ENCODE measurements around the gene LCAT.
"Not testable (repeated sequence)": the region's sequence is repeated elsewhere in the genome, so short reads cannot be mapped to it uniquely, and the experiment has no call there.

Gene LCAT

GRCh38 chr16:67942510-67943255 is 1.2 kb downstream of the LCAT start:
- TF ChIP-seq, protein P1, sequence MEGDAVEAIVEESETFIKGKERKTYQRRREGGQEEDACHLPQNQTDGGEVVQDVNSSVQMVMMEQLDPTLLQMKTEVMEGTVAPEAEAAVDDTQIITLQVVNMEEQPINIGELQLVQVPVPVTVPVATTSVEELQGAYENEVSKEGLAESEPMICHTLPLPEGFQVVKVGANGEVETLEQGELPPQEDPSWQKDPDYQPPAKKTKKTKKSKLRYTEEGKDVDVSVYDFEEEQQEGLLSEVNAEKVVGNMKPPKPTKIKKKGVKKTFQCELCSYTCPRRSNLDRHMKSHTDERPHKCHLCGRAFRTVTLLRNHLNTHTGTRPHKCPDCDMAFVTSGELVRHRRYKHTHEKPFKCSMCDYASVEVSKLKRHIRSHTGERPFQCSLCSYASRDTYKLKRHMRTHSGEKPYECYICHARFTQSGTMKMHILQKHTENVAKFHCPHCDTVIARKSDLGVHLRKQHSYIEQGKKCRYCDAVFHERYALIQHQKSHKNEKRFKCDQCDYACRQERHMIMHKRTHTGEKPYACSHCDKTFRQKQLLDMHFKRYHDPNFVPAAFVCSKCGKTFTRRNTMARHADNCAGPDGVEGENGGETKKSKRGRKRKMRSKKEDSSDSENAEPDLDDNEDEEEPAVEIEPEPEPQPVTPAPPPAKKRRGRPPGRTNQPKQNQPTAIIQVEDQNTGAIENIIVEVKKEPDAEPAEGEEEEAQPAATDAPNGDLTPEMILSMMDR (IDR thresholded peaks at IDR 0.05; ENCODE audit: extremely low read depth, insufficient read depth, missing control alignments): no peak
- no peak for DNase-seq (ENCODE audit: low spot score)
- in situ Hi-C loops (cut with MboI; ENCODE audit: low pct_unique_long_range_greater_than_20kb, low sequenced_read_pairs, unreplicated experiment): no loop called here

DNA sequence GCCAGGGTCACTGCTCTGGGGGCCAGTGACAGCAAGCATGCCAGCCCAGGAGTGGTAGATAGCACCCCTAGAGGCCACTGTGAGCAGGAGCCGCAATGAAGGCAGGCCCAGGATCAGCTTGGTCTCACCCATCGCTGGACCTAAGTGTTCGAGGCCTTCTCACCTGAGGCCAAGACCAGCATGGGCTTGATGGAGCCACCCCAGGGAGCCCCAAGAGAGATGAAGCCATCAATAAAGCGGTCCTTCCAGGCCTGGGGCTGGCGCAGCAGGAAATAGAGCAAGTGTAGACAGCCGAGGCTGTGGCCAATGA is 1.8 kb downstream of the LCAT start:
- in situ Hi-C loops (cut with MboI; ENCODE audit: low pct_unique_long_range_greater_than_20kb, low sequenced_read_pairs, unreplicated experiment): no loop called here

GRCh38 chr16:67941469-67942199 is 2.3 kb downstream of the LCAT start:
- no peak for DNase-seq (ENCODE audit: low spot score)
- TF ChIP-seq, protein P1 (IDR thresholded peaks at IDR 0.05; ENCODE audit: extremely low read depth, insufficient read depth, missing control alignments): no peak
- in situ Hi-C loops (cut with MboI; ENCODE audit: low pct_unique_long_range_greater_than_20kb, low sequenced_read_pairs, unreplicated experiment): no loop called here

More for the DNA sequence above, 1.8 kb downstream of the LCAT start:
- DNase-seq (ENCODE audit: low spot score): peak; percentile 77
- TF ChIP-seq, protein P1 (IDR thresholded peaks at IDR 0.05; ENCODE audit: extremely low read depth, insufficient read depth, missing control alignments): peak; percentile 72

- TF ChIP-seq, protein P1 (IDR thresholded peaks at IDR 0.05; ENCODE audit: extremely low read depth, insufficient read depth, missing control alignments): no peak
- in situ Hi-C loops (cut with MboI; ENCODE audit: low pct_unique_long_range_greater_than_20kb, low sequenced_read_pairs, unreplicated experiment): no loop called here
- no peak for DNase-seq (ENCODE audit: low spot score)
Measured at GRCh38 chr16:67940446-67941089, 3.4 kb downstream of the LCAT start.

DNA sequence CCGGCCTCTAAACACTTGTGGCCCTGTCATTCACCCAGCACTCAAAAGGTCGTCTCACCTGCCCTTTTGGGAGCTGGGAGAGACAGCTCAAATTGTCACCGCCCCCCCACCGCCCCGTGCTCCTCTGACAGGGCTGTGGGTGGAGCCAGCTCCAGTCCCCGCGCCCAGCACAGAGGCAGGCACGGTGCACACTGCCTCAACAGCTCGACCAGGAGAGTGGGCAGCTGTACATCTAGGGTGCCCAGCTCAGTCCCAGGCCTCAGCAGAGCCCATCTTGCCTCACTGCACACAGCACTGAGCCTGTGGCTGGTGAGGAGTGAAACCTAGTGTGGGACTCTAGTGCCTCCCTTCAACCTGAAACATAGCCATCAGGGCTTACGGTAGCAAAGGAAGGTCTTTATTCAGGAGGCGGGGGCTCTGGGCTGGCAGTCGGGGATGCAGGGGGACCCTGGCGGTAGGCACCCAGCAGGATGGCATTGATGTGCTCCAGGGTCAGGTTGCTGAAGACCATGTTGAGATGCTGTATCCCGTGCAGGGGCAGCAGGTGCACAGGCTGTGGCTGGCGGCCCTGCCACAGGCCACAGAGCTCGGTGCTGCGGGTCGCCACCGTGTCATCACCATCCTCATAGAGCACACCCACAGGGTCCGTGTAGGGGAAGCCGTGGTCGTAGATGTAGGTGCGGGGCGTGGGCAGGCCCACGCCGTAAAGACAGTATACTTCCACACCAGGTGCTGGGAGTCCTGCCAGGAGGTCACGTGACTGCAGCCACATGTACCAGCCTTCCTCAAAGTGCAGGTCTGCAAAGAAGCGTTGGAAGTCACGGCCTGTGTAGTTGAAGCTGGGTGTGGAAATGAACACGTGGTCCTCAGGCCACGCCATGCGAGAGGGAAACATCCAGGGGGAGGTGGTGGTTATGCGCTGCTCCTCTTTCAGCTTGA is 4.1 kb downstream of the LCAT start:
- TF ChIP-seq, protein P1 (IDR thresholded peaks at IDR 0.05; ENCODE audit: extremely low read depth, insufficient read depth, missing control alignments): no peak
- no peak for DNase-seq (ENCODE audit: low spot score)
- in situ Hi-C loops (cut with MboI; ENCODE audit: low pct_unique_long_range_greater_than_20kb, low sequenced_read_pairs, unreplicated experiment): no loop called here

GRCh38 chr16:67937713-67938112 is 6.2 kb downstream of the LCAT start:
- in situ Hi-C loops (cut with MboI; ENCODE audit: low pct_unique_long_range_greater_than_20kb, low sequenced_read_pairs, unreplicated experiment): not testable (repeated sequence)

More at GRCh38 chr16:67937713-67938112, 6.2 kb downstream of the LCAT start:
- not testable (repeated sequence) for DNase-seq (ENCODE audit: low spot score)
